ENCODE data around the gene SCUBE2.
A peak's percentile ranks its signal among the peaks of the same experiment; 100 is the strongest.

The SCUBE2 gene

DNA sequence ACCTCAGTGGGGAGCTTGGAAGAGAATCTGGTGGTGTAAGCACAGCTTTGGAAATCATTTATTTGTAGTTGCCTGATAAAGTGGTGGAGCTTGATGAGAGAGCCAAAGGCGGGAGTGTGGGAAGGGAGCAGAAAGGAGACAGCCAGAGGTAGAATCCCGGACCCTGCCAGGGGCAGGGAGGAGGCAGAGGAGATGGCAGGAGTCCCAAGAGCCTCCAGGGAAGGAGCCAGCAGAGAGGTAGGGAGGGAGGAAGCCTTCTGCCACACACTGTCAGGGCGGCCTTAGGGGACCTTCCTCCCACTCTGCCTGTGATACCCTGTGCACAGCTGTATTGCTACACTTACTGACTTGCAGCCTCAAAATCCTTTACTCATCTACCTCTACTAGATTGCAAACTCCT, 15.4 kb downstream of the SCUBE2 start:
- no peak for DNase-seq (ENCODE audit: extremely low read depth in 1 of 2, low read depth in 1 of 2)

DNA sequence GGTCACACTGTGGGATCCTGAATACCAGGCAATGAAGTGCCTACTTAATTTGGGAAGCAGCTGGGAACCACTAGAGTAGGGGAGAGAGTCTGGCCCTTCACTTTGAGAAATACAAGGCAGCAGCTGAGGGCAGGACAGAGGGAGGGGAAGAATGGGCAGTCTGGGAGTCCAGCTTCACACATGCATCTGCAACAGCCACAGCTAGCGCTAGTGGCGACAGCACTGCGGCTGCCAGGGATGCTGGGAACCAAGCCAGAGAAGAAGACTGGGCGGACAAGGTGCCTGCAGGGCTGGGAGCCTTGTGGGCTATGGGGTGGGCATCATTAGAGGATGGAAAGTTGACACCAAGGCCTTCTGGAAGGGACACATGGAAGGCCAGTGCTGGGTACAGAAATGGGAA, 15.8 kb downstream of the SCUBE2 start:
- no peak for DNase-seq (ENCODE audit: extremely low read depth in 1 of 2, low read depth in 1 of 2)

DNA sequence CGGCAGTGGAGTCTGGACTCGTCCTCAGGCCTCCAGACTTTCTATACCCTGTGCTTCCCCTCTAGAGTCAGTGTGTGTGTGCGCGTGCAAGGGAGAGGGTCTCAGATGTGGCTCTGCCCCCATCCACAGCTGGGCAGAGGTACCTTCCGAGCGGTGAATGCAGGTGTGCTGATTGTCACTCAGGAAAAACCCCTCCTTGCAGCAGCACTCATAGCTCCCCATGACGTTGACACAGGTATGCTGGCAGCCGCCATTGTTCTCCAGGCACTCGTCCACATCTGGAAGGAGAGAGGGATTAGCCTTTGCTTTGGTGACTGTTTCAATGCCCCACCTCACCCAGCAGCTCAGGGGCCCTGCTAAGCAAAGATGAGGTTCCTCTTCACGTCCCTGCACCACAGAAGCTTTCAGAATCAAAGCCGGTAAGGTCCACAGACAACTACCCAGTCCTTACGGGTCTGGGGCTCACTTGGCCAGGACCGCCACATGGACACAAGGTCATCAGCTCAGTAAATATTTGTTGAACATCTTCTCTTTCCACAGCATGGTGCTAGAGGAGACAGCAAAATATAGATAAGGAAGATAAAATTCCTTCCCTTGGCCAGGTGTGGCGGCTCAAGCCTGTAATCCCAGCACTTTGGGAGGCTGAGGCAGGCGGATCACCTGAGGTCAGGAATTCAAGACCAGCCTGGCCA, 16.9 kb downstream of the SCUBE2 start:
- no peak for DNase-seq (ENCODE audit: extremely low read depth in 1 of 2, low read depth in 1 of 2)

DNA sequence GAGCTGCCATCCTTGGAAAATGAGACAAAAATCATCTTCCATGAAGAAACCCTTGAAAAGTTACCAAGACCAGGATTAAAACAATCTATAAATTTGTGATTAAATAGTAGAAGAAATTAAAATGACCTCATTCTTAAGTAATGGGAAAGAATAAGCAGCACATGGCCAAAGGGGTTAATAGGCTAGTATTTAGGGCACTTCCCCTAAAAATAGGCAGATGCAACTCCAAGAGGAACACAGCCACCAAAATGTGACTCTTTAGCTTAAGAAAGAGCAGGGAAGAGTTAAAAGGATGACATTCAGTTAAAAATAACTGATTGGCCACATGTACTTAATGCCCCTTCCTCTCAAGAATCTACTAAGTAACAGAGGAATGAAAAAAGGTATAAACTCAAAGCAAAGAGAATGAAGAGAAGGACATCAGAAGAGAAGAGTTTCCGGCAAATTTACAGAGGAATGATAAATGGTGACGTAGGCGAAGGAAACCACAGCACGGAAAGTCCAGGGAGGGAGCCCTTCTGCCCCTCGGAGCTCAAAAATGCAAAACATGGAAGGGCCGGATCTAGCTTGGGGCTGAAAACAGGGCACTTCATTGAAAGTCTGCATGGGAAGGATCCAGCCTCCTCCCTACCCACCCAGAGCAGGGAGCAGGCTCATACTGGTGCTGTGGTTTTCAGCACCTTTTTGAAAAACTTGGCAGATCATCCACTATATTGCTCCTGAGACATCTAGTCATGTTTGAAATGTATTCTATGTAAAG, 17.8 kb downstream of the SCUBE2 start:
- DNase-seq (ENCODE audit: extremely low read depth in 1 of 2, low read depth in 1 of 2) = no peak

DNA sequence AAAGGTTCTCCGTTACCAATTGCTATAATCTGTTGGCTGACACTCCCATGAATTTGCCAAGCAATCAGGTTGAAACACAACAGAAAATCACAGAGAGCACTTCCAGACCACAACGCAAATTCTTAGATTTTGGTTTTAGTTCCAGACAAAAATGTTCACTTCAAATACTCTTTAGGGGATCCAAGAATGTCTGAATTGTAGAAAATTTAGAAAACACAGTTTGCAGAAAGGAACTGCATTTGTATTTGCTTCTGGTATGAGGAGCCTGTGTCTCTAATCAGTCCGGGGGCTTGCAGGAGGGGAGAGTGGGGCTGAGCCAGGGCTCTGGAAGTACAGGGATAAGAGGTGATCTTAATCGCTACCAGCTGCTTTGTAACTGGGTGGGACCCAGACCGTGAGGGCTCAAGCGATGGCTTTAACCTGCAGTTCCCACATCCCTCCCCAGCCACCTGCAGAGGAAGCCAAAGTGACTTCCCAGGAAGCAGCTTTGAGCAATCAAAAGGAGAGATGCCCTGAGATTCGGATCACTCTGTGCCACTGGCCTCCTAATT, 18.7 kb downstream of the SCUBE2 start:
- no peak for DNase-seq (ENCODE audit: extremely low read depth in 1 of 2, low read depth in 1 of 2)

DNA sequence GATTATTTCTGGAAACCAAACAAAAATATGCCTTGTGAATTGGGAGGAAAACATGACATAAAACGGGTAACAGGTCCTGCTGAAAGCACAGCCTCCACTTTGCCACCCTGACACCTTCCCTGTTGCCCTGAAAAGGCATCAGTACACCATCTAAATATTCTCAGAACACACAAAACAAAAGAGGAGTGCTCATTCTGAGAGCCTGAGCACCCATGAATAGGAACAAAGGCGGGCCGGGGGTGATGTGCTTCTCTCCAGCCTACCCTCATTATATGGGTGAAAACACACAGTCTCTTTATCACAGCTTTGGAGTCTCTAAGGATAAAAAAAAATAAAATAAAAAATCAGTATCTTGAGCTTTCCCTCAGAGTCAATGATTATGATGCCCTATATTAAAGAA, 19.7 kb downstream of the SCUBE2 start:
- no peak for DNase-seq (ENCODE audit: extremely low read depth in 1 of 2, low read depth in 1 of 2)

DNA sequence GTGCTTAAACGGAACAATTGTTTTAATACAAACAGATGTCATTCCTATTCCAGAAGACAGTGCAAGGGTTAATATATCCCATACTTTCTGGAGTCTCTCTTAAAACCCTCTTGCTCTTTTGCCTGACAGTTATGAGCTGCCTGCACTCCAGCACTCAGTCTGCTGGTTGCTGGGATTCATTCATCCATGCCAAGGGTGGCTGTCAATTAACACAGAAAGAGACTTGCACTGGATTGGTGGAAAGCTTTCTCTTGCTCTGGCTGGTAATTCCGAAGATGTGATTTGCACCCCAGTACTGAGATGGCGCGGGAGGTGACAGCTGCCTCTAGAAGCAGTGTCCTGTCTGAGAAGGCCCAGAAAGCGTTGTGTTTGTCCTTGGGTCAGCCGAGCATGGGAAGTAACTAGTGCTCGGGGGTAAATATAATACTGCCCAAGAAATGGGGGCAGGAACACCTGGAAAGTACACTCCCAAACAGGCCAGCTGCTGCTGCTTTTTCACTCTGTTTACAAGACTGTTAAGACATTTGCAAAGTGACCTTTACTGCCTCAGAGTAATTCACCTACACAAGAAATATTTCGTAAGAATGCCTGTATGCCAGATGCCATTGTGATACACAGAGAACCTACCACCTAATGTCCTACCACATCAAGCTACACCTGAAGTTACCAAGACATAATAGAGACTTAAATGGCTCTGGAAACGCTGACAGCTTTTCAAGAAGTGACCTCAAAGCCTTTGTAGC, 20.5 kb downstream of the SCUBE2 start:
- DNase-seq (ENCODE audit: extremely low read depth in 1 of 2, low read depth in 1 of 2) = no peak

DNA sequence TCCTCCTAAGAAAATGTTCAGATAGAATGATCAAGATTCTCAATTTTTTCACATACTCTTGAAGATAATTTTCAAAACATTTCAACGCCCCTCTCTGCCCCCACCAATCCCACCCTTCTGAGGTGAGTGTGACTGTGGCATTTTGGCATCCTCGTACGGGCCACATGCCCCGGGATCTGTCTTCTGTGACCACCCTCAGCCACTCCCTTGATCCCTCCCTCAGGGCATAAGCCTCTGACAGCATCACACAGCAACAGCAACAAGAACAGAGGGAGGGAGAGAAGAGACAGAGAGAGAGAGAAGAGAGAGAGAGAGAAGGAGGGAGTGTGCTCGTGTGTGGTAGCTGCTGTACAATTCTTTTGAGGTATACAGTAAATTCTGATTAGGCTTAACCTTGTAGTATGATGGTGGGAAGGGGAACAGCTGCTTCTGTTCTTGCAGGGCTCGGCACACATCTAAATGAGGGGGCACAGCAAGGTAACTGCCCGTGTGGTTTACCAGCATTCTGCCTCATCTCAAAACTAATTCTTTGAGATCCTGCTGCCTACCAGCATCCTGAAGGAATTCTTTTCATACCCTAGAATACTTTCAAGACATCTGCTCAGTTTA, 21.4 kb downstream of the SCUBE2 start:
- DNase-seq (ENCODE audit: extremely low read depth in 1 of 2, low read depth in 1 of 2) = no peak

DNA sequence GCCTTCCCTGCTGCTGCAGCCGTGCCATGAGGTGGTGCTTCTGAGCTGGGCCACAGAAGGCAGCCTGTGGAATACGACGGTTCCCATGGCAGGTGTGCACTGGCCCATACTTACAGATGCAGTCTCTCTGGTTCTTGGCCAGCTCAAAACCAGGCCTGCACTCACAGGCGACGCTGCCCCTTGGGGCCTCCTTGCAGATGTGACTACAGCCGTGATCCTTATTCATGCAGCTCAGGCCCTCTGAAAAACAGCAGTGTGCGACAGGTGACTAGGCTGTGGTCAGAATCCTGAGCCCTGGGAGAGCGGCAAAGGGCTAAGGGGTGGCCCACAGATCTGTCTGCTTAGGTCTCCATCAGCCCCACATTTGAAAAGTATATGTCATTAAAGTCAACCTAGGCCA, 22.1 kb downstream of the SCUBE2 start:
- DNase-seq (ENCODE audit: extremely low read depth in 1 of 2, low read depth in 1 of 2) = no peak

DNA sequence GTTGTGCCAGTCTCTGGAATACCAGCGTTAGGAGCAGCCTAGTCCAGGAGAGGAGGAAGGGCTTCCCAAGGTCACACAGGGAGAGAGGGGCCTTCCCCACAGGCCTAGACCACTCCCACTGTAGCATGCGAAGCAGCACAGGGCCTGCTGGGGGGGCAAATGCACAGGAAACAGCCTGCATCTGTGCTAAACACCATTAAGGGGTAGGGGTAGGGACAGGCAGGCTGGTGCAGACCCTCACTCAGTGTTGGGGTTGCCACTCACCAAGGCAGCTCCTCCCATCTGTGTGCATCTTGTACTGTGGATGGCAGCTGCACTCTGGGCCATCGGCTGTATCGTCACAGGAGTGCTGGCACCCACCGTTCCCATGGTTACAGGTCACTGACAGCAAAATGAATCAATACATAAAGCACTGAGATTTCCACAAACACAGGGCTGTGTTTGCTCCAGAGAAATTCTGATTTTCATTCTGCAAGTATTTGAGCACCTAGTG, 24.9 kb downstream of the SCUBE2 start:
- no peak for DNase-seq (ENCODE audit: extremely low read depth in 1 of 2, low read depth in 1 of 2)

DNA sequence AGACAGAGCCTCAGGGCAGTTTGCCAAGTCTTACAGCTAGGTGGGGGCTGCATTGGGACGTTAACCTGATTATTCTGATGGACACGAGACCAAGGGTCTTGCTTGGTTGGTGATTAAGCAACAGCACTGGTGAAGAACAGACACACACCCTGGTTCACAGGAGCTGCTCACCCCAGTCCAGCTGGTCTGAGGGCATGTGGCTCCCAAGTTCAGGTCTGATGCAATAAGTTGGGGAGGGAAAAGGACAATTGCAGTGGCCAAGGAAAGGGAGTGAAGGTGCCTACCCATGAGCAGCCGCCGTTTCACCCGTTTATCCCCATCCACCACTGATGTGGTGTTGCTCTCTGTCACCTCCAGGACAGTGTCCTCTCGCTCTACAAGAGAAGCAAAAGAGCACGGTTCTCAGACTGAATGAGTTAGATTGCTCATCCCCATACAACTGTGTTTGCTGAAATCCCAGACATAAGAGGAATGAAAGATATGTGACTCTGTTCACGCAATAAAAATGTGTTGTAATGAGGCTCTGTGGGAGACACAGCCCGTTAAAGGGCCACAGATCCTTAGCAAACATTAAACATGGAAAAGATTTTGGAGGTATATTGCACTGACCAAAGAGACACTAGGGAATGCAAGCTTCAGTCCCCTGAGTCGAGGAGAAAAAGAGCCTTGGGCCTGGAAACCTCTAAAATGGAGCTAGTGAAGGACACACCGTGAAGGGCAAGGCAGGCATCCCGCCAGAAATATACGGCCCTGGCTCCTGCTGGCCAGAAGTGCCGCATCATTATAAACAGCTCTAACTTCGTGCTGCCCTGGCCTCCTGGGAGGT, 25.6 kb downstream of the SCUBE2 start:
- no peak for DNase-seq (ENCODE audit: extremely low read depth in 1 of 2, low read depth in 1 of 2)

DNA sequence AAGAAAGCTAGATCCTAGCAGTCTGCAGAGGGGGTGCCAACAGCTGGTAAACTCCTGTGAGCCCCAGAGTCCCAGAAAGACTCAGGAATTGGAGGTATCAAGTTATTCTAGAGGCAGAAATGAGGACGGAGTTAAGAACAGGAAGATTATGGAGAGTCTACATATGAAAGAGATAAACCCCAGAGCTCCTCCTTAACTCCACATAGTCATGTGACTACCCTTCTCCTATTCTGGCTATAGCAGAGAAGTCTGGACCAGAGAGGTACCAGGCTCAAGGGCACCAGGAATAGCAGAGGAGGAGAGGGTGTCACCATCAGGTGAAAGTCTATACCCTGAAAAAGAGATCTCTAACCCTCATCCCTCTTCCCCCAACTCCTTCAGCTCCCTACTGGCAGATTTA, 29.6 kb downstream of the SCUBE2 start:
- DNase-seq (ENCODE audit: extremely low read depth in 1 of 2, low read depth in 1 of 2) = no peak

DNA sequence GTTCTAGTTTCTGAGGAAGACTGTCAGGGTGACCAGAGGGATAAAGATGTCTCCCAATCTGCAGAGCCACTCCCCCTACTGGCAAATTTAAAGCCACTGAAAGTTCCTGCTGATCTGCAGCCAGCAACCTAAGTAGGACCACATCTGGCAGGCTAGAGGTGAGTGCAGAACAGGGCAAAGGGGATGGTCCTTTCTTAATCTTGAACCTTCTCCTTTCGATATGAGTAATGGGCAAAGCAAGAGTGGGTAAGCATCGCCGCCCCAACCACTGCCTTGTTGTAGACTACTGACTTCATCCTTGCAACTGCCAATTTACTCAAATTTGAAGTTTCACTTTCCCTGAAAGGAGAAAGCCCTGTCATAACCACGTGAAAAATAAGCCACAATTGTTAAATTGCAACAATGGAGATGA, 30.7 kb downstream of the SCUBE2 start:
- DNase-seq (ENCODE audit: extremely low read depth in 1 of 2, low read depth in 1 of 2) = peak; percentile 41 to 79

DNA sequence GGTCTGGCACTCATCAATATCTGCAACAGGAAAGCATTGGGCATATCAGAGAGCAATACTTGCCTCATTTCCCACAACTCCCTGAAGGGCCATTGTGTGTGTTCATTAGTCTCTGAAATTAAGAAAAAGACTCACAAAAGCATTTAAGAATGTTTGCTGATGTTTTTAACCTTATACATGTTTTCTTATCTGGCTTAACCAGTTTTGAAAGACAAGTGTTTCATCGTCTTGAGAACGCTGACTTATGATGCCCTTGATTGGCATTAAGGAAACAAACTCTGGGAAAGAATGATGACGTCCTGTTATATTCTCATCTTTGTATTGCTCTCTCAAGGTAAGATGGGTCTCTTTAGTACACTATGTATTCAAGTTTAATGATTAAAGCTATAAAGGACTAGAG, 32.0 kb downstream of the SCUBE2 start:
- no peak for DNase-seq (ENCODE audit: extremely low read depth in 1 of 2, low read depth in 1 of 2)

DNA sequence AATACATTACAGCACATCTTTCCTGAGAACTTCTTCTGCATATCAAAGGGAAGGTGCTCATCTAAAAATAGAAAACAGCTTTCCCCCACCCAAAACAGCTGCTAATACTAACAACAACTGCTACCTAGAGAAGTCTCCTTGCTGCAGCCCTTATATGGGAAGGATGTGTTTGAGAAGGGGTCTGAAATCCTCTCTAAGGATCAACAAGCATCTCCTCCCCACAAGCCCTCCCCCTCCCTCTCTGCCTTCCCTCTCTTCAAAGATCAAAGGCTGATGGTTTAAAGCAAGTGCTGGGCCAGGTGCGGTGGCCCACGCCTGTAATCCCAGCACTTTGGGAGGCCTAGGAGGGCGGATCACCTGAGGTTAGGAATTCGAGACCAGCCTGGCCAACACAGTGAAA, 33.5 kb downstream of the SCUBE2 start:
- no peak for DNase-seq (ENCODE audit: extremely low read depth in 1 of 2, low read depth in 1 of 2)

DNA sequence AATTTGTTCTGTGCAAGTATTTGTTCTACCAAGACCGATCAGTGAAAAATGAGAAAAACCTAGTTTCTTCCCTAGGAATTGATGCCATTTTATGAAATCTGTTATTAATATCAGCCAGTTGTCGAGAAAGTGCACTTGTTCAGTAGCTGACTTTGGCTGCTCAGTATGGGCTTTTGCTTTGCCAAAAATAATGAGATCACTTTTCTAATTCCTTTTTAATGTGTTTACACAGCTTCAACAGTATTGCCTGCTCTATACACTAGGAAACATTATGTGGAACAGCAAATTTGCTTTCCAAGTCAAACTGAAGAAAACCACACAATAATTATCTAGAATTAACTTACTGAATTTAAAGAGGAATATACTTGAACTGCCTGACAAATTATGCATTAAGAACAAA, 34.4 kb downstream of the SCUBE2 start:
- DNase-seq (ENCODE audit: extremely low read depth in 1 of 2, low read depth in 1 of 2) = no peak

DNA sequence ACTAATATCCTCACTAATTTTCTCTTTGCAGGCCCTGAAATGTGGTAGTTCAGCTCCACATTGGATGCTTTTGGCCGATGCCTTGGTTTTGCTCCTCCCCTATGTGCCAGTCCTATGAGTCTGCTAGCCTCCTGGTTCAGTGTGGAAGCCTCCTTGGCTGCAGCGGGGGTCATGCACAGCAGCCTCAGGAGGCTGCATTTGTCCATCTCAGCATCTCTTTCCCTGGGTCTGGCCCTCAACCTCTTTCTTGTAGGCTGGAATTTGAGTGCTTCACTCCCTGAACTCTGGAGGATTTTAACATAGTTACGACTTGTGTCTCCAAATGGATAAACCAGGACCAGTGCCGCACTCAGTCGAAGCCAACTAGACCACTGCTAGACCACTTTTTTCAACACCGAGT, 34.9 kb downstream of the SCUBE2 start:
- DNase-seq (ENCODE audit: extremely low read depth in 1 of 2, low read depth in 1 of 2) = no peak

DNA sequence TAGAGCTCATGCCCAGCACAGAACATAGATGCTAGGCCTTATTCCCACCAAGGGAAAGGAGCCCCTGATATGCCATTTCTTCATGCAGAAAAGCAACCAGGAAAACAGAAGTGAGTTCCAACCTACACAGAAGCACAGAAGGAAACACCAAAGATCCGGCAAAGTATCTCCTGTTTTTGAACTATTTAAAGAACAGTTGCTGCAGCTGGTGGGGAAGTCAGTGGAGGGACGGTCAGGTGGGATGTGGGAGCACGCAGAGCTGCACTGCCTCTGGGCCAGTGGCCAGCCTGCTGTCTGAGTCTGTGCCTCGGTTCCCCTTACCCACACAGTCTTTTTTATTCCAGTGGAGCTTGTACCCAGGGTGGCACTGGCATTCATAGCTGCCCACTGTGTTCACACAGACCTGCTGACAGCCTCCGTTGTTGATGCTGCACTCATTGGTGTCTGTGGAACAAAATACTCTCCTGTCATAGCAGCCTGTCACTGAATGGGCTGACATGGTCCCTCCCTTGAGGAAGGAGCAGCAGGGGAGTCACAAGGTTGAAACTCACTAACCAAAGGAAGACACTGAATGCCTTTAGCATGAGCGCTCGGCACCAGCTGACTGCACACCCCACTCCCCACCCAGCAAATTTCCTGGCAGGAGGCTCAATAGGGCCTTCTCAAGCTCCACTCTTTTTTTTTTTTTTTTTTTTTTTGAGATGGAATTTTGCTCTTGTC, 37.9 kb downstream of the SCUBE2 start:
- DNase-seq (ENCODE audit: extremely low read depth in 1 of 2, low read depth in 1 of 2) = no peak

DNA sequence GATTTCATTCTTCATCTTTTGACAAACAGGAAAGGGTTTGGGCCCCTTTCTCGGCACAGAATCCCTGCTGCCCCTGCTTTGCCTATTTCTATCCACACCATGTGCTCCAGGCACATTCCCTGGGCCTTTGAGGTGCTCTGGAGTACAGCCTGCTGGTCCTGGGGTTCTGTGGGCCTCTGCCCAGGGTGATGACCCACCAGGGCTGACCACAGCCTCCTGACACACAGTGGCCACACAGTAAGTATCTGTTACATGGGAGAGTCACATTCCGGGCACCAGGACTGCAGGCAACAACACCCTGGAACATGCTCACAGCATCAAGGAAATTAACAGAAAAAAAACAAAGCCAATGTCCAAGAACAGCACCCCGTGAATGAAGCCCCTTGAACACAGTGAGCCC, 39.1 kb downstream of the SCUBE2 start:
- no peak for DNase-seq (ENCODE audit: extremely low read depth in 1 of 2, low read depth in 1 of 2)

DNA sequence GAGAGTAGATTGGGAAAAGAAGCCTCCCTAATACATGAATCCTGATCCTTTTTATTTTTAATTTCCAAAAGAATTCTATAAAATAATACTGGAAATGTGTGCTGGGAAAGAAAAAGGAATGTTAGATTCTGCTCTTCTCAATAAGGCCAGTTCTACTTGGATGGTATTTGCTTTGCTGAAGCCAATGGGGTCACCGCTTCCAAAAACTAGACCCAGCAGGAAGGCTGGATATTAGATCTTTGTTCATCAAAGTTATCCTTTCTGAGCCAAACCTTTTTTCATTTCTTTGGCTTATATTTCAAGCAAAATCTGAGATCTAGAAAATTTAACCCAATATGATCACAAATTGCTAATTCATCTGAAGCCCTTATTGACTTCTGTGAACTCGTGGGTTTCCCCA, 41.4 kb downstream of the SCUBE2 start:
- no peak for DNase-seq (ENCODE audit: extremely low read depth in 1 of 2, low read depth in 1 of 2)

Measured in stimulated activated CD8-positive, alpha-beta memory T cell treated with anti-CD3 and anti-CD28 coated beads, Interleukin-7, amount 100 ng/mL, for 48 hours (primary cell).